Stimulated activated CD8-positive, alpha-beta memory T cell treated with anti-CD3 and anti-CD28 coated beads, Interleukin-4, amount 100 ng/mL, for 1 hour (primary cell): ENCODE measurements around the gene OPTC.
"Not testable (repeated sequence)": the region's sequence is repeated elsewhere in the genome, so short reads cannot be mapped to it uniquely, and the experiment has no call there.

Source experiments
- DNase-seq, 2 donors: peaks; one replicate each; pipeline ENCODE4 v3.0.0-alpha.2; 2020; ENCODE audit warnings: low read depth in 2 of 2, low spot score in 1 of 2

Gene OPTC

GRCh38 chr1:203493901-203494300 lies at the start of gene OPTC:
Gene OPTC, plus strand, starts transcription at chr1:203494153. Its CDS starts 1,853 bp downstream, at chr1:203496006.
- no peak for DNase-seq

GRCh38 chr1:203444171-203444576 lies 49.8 kb upstream of the OPTC start:
- no peak for DNase-seq

GRCh38 chr1:203447151-203447550 lies 46.8 kb upstream of the OPTC start:
- DNase-seq = no peak

- DNase-seq = not testable (repeated sequence)
Observed at GRCh38 chr1:203447598-203447997, 46.4 kb upstream of the OPTC start.

- DNase-seq = no peak
Observed at GRCh38 chr1:203448521-203449061, 45.4 kb upstream of the OPTC start.

GRCh38 chr1:203450001-203450400 lies 44.0 kb upstream of the OPTC start:
- DNase-seq = no peak

- no peak for DNase-seq
Observed at GRCh38 chr1:203450479-203451149, 43.3 kb upstream of the OPTC start.

GRCh38 chr1:203451836-203452784 lies 41.8 kb upstream of the OPTC start:
- no peak for DNase-seq

- no peak for DNase-seq
Observed at GRCh38 chr1:203453016-203453415, 40.9 kb upstream of the OPTC start.

- no peak for DNase-seq
Observed at GRCh38 chr1:203453616-203454015, 40.3 kb upstream of the OPTC start.

- DNase-seq = no peak
Observed at GRCh38 chr1:203454986-203455471, 38.9 kb upstream of the OPTC start.

GRCh38 chr1:203455706-203456105 lies 38.2 kb upstream of the OPTC start:
- DNase-seq = no peak

- DNase-seq = no peak
Observed at GRCh38 chr1:203456577-203456976, 37.4 kb upstream of the OPTC start.

- DNase-seq = no peak
Observed at GRCh38 chr1:203458078-203458477, 35.9 kb upstream of the OPTC start.

- DNase-seq = no peak
Observed at GRCh38 chr1:203459671-203460201, 34.2 kb upstream of the OPTC start.

- no peak for DNase-seq
Observed at GRCh38 chr1:203461717-203462116, 32.2 kb upstream of the OPTC start.

GRCh38 chr1:203462143-203462542 lies 31.8 kb upstream of the OPTC start:
- DNase-seq = no peak

- DNase-seq = no peak
Observed at GRCh38 chr1:203462878-203463277, 31.1 kb upstream of the OPTC start.

- no peak for DNase-seq
Observed at GRCh38 chr1:203463469-203464062, 30.4 kb upstream of the OPTC start.

- no peak for DNase-seq
Observed at GRCh38 chr1:203464226-203464625, 29.7 kb upstream of the OPTC start.

GRCh38 chr1:203464743-203465142 lies 29.2 kb upstream of the OPTC start:
- DNase-seq = no peak
